Embryonic facial prominence (tissue), 1 donor: Measurements from ENCODE around the gene OPRL1.

Experiments used
- DNase-seq: peaks from one replicate; pipeline ENCODE4 v3.0.0-alpha.2; 2016; ENCODE audit errors: extremely low spot score

The OPRL1 gene

DNA sequence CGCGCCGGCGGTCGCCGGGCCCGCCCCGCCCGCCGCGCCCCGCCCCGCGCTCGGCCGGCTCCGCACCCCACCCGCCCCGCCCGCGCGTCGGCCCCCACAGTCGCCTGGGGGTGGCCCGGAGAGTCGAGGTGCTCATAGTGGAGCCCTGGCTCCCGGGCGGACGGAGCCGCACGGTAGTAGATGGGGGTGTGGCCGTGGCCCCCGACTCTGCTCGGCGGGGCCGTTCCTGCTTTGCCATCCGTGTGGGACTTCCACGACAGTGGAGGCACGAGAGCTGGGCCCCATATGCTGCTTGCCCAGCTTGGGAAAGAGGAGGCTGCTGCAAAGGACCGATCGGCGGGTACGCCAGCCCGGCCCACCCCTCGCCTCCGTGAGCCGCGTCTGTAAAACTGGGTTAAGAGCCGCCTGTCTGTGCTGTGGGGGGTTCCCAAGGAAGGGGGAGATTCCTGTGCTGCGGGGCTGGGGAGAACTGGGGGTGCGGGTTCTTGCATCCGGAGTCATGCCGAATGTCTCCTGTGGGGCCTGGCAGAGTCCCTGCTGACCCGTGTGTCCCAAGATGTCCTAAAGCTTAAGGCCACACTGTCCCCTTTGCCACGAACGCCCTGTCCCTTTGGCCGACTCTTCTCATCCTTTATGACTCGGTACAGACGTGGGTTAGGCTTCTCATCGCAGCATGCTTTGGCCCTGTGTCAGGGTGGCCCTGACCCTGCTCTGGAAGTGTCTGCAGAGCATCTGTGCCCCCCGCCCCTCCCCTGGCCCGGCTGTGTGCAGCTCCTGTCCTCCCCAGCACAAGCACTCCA lies at the start of gene OPRL1:
Gene OPRL1, plus strand, starts transcription at position 70 of the 800 bp plus-strand sequence. CDS start 12,639 bp downstream, outside the sequence.
- DNase-seq, result no peak

DNA sequence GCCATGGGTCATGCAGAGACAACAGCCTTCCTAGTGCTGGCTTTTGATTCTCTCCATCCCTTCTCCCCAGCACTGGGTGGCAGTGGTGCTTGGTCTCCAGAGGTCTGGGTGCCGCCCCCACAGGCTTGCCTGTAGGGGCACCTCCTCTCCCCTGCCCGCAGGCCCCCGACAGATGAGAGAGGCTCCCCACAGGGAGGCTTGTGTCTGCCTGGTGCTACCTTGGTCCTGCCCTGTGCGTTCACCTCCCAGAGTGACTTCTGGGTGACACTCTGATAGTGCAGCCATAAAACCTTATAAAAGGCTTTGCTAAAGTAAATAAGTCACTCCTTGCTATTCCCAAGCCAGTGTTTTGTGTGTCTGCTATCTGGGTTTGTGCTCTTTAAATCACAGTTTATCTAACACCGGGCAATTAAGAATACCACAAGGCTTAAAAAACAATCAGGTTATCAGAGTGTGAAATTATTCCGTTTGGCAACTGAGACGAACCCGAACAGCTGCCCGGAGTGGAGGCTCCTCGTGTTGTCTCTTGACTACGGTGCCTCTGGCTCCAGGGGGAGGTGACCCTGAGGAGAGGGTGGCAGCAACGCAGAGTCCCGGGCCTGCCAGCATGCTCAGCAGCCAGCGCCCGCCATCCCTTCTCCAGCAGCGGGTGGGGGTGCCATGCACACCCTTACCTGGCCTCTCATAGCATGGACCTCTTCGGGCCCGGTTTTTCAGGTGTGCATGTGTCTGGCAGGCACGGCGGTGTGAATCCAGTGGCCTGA lies 49.3 kb upstream of the OPRL1 start:
- no peak for DNase-seq

DNA sequence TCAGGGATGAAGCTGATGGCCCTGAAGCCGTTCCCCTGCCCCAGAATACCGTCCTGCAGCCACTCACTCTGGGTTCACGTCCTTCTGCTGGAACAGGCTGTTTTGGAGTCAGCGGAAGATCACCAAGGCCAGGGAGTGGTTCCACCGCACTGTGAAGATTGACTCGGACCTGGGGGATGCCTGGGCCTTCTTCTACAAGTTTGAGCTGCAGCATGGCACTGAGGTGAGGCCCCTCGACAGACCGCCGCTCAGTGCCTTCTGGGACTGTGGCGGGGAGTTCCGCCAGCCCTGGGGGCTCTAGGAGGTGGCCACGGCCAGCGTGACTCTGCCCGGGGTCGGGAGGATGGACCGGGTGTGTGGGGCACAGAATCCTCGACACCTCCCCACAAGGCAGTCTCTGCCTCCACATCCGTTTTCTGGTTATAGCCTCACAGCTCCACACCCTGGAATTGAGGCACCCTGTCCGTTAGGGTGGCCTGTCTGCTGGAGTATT lies 48.0 kb upstream of the OPRL1 start:
- DNase-seq, result no peak

DNA sequence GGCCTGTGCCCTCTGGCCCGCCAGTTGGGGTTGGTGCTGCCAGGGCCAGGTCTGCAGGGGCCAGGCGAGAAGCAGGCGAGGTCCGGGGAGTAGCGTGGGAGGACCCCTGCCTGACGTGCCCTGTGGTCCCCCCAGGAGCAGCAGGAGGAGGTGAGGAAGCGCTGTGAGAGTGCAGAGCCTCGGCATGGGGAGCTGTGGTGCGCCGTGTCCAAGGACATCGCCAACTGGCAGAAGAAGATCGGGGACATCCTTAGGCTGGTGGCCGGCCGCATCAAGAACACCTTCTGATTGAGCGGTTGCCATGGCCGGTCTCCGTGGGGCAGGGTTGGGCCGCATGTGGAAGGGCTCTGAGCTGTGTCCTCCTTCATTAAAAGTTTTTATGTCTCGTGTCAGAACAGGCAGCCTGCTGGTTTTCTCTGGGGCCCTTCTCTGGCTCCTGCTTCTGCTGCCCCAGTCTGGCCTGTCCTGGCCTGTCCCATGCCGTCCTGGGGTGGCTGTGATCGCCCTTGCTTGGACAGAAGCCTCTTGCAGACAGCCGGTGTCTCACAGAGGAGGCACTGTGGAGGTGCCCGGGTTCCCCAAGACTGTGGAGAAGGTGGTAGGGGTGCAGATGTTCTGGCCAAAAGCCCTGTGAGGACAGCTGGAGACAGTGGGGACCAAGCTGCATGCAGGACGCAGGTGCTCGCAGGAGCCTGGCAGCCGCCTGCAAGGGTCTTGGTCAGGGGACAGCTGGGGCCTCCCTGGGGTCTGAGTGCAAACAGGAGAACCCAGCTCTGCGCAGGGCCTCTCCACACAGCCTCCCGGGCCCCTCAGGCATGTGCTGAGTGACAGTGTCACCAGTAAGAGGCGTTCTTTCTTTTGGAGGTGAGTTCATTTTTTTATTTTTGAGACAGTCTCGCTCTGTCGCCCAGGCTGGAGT lies 46.9 kb upstream of the OPRL1 start:
- no peak for DNase-seq

DNA sequence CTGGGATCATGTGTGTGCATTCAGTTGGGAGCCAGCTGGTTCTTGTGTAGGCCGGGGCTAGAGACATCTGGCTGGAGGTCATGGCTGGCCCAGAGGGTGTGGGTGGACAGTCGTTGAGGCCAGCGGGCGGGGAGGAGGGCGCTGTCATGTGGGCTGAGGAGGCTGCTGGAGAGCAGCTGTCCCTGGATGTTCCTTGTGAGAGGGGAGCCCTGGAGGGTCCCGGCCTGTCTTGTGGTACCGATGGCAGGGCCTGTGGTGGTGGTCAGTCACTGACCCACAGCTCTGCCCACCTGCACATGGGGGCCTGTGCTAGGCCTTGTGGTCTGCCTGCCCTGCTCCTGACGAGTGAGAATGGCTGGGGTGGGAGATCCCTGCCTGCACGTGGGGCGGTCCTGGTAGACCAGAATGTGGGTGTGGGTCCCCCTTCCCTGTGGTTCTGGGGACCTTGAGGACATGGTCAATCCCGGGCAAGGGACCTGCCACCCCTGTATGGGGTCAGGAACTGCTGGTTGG lies 45.8 kb upstream of the OPRL1 start:
- no peak for DNase-seq

DNA sequence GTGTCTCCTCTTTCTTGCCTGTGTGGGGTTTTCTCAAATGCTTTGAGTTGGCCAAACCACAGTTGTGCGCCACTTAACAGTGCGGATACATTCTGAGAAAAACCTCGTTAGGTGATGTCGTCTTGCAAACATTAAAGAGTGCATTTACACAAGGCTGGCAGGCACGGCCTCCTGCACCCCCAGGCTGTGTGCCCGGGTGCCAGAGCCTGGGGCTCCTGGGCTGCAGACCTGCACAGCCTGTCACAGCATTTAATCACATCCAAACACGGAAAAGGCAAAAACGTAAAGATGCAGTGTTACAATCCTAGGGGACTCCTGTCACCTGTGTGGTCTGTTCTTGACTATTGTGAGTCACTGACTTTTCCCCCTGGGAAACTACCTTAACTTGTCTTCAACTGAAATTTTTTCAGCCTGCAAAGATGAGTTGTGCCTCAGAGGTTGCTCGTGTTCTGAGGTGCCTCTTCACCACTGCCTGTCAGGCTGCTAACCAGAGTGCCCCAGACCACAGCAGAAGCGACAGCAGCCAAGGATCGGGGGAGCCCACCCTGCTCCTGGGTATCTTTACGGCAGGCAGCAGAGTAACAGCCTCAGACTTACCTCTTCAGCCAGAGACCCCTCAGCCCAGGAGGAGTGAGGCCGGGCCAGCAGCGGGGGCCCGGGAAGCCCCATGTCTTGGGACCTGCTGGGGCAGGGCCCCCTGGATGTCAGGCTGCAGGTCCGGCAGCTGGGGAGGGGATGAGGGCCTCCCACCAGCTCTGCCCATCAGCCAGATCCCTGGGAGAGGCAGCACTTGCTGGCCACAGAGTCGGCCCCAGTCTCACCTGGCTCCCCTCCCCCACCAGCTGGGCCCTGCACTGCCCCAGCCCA lies 44.6 kb upstream of the OPRL1 start:
- no peak for DNase-seq

DNA sequence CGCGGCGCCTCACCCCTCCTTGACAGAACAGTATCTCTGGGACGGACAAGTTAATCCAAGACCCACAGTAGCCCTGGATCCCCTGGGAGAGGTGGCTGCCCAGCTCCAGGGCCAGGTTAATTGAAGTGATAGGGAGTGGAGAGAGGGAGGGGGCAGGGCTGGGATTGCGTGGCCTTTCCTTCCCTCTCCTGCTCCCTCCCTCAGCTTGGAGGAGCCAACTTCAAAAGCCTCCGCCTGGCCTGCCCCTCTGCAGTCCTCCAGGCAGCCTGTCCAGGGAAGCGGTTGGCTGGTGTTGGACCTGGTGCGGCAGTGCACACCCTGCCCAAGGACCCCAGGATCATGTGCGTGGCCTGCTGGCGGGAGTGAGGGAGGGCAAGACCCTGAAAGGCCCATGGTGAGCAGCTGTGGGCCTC lies 43.9 kb upstream of the OPRL1 start, which contains the start of gene C20orf204:
Gene C20orf204, plus strand, starts transcription at position 250 of the 413 bp plus-strand sequence. Its CDS starts 142 bp downstream, at position 392.
- no peak for DNase-seq

DNA sequence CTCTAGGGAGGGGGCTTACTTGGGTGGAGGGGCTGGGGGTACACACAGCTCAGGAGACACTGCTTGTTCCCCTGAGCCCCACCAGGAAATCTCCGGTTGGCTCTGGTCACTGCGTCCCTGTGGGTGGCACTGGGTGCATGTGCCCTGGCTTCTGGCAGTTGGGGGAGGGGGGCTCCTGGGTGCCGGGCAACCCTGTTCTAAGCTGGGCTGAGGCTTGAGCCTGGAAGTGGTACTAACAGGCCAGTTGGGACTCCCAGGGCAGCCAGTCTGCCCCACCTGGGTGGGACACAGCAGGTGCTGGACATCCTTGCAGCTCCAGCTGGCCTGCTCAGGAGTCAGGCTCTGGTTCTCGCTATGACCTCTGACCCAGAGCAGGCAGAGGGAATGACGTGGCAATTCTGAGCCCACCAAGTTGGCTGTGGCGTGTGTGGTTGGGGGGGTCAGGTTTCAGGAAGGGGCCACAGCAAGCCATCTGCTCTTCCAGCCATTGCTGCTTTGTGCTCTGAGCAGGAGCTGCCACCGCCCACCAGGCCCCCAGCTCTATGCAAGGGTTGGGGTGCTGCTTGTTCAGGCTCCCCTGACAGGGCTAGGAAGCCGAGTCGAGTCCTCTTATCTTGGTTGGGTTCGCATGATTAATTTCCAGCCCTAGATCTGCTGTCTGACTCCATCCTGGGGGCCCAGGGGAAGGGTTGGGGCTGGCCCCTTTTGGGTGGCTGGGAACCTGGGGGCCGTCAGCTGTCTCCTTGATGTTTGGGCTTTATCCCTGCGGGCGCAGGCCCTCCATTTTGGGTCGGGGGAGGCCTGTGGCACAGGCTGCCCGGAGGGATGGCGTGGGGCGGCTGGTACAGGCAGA lies 43.3 kb upstream of the OPRL1 start:
- no peak for DNase-seq

DNA sequence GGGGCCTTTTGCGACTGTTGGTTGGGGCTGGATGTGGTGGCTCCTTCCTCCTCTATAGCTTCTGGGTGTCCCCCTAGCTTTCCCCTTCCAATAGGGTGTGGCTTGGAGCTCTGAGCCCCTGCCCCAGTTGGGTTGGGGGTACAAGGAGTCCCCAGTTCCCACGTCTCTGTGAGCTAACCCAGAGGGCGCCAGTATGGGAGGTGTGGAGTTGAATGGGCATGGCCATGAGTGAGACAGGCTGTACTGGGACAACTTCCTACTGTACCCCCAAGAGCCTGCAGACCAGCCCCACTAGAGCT lies 42.7 kb upstream of the OPRL1 start:
- DNase-seq, result no peak

DNA sequence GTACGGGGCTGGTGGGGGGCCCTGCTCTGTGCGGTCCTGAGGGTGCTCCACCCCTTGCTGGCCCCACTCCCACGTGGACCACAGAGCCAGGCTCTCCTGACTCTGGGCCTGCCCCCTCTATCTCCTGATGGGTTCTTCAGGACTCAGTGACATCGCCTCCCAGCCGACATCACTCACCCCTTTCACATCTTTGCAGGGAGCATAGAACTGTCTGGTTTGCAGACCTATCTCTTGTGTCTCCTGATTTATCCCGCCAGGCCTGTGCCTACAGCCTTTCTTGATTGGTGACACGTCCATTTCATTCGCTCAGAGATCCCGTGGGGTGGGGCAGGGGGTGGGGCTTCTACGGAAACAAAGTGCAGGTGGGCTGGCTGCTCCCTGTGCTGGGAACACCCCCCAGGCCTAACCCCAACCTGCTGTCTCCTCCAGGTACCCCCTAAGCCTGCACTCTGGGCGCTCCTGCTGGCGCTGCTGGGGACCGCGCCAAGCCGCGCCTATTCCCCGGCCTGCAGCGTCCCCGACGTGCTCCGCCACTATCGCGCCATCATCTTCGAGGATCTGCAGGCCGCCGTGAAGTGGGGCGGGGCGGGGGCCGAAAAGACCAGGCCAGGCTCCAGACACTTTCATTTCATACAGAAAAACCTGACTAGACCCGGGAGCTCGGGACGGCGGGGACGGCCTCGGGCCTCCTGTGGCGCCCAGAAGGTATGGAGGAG lies 42.2 kb upstream of the OPRL1 start:
- no peak for DNase-seq

DNA sequence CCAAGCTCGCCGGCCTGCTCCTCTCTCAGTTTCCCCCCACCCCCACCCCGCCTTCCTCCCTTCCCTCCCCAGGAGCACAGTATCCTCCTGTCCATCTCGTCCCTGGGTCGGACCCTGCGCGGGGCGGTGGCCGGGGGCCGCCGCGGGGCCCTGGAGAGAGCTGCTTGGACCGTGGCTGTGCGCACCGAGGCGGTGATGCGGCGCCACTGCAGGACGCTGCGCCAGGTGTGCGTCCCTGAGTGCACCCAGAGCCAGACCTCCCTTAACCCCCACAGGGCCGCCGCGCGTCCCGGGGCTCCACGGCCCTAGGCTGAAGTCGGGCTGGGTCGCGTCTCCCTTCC lies 41.7 kb upstream of the OPRL1 start:
- no peak for DNase-seq

DNA sequence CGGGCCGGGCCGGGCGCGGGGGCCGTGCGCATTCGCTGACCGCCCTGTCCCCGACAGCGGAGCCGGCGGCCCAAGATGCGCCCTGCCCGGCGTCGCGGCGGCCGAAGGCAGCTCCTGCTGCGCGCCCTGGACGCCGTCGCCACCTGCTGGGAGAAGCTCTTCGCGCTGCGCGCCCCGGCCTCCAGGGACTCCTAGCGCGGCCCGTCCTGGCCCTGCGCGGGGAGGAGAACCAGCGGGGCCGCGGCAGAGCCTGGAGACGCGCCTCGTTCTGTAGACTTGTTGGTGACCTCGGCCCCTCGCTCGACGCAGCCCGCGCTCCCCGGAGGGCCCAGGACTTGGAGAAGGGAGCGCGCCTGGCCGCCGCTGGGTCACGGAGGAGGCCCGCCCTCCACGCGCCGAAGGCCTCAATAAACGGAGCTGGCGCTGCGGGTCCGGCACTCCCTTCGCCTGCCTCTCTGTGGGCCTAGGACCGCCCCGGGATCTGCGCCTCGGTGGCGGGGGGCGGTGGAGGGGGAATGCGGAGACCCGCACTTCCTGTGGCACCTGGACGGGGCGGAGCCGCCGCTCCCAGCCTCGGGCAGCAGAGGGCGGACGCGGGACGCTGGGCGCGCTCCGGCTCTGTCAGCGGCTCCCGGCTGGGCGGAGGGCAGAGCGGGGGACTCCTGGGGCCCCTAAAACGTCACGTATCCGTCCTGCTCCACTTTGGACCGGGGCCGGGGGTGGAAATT lies 41.2 kb upstream of the OPRL1 start:
- no peak for DNase-seq

DNA sequence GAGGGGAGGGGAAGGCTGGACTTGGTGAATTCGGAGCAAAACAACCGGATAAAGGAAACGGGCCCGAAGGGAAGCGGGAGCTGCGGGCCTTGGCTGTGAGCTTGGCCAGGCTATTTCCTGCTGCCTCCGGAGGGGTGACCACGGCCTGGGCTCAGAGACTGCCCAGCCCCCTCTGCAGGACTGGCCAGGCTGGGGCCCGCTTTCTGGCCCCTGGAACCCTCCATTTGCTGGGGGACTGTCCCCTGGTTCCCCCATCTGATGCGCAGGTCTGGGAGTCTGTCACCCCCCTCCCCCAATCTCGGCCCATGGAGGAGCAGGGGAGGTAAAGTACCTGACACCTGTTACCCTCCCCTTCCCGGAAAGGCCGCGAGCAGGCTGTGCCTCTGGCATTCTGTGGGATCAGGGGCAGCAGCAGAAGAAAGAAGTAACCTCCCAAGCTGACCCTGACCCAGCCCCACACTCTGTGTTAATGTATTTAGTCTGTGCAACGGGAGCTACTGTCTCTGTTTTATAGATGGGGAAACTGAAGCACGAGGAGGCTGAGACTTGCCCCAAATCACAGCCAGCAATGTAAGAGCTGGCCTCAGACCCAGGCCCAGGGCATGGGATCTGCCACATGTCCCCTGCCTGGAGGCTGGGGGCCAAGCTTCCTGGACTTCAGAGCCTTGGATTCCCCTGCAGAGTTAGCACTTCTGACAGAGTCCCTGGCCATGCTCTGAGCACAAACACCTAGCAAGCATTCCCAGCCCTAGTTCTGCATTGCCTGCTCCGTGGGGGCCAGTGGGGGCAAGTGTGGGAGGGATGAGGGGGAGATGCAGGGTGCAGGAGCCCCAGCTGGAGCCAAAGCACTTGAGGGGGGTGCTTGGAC lies 40.4 kb upstream of the OPRL1 start:
- no peak for DNase-seq

DNA sequence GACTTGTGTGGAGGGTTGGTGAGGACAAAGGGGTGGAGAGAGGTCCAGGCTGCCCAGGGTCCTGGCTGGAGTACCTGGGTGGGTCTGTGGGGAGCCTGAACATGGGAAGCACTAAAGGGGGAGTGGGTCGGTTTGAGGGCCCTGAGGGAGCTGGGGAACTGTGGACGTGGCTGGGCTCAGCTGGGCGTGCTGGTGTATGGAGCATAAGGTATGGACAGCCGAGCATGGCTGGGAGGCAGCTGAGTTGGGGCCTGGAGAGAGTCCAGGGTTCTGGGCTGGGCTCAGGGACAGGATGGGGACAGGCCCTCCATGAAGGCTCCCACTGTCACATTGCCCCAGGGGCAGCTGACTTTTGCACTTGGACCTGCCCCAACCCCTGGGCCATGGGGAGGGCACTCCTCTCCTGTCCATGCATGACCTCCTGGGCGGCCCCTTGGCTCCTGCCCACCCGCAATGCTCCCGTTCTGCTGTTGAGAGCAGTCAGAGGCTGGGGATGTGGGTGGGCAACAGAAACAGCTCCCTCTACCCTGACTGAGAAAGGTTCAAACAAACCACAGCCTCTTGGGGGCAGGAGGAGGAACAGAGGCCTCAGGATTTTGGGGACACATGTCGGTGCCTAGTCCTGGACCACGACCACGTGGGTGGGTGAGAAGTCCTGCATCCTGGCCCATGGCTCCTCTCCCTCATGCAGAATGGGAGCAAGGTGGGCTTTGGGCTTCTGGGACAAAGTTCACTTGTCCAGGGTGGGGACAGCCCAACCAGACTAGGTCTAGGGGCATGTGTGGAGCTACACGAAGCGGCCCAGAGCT lies 39.4 kb upstream of the OPRL1 start:
- no peak for DNase-seq

DNA sequence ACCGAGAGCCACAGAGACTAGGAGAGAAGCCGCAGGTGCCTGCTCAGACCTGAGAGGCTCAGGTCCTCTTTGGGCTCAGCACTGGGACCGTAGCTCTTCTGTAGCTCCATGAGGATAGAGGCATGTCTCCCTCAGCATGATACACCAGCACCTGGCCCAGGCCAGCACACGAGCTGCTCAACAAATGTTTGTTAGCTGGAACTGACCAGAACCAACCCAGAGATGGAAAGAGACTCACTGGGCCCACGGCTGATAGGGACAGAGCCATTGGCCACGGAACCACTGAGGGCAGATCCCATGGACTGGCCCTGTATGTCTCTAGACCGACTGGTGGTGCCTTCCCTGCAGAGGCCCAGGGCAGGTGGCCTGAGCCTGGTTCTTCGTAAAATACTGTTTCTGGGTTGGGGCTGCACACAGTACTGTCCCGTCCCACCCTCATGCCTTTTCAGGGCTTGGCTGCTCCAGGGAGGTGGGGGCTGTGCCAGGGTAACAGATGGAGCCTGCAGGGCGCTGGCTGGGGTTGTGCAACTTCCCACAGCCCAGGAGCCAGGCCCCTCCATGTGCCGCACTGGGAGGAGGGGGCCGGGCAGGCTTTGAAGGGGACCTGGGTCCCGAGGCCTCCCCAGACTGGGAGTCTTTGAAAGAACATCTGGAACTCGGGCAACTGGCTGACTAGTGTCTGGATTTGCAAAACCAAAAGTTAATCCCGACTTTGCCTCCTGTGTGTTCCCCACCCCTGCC lies 38.7 kb upstream of the OPRL1 start:
- no peak for DNase-seq

DNA sequence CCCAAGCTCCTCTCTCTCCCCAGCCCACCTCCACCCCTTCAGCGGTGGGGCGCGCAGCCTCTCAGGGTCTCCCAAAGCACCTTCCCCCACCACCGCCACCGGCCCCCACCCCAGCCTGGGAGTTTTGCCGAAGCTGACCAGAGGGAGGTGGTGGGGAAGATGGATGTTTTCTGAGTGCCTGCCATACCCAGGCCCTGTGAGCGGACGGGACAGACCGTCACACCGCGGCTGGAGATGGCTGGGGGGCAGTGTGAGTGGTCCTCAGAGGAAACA lies 38.2 kb upstream of the OPRL1 start:
- no peak for DNase-seq
